GM18873 (cell line): ENCODE measurements around the gene OPCML.

Experiments
- ATAC-seq: cut with Tn5 transposase; IDR thresholded peaks from one replicate; pipeline ENCODE4 v1.9.1; 2021; ENCODE audit warnings: mild to moderate bottlenecking, moderate library complexity, moderate number of reproducible peaks; ENCODE audit not compliant: unreplicated experiment, low FRiP score

The OPCML gene

DNA sequence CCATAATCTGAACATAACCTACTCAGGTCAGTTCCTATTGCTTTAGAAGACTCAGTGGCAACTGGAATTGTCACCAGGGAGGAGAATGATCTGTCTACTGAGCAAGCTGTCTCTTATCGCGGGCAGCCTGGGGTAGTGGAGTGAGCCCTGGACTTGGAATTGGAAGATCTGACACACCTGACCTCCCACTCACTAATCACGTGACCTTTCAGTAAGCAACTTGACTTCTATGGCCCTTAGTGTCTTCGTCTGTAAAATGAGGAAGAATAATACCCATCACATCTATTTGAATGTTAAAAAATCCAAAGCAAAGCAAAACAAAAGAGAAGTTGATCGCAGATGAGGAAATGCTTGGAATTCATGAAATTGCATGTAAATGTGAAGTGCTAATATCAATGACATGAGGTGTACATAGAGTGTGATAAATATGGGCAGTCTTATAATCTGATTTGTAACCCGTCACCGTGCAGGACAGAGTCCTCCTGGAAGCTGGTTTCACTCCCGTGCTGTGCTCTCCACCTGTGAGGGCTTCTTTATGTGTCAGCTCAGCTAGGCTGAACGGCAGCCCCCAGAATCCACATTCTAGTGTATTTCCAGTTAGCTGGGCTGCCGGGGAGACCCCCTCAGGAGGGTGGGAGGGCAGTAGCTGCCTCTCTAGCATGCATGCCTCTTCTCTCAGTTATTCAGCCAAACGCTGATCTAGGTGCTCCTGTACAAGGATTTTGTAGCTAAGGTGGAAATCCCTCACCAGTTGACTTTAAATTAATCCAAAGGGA is 482.9 kb downstream of the OPCML start:
- ATAC-seq: no peak

DNA sequence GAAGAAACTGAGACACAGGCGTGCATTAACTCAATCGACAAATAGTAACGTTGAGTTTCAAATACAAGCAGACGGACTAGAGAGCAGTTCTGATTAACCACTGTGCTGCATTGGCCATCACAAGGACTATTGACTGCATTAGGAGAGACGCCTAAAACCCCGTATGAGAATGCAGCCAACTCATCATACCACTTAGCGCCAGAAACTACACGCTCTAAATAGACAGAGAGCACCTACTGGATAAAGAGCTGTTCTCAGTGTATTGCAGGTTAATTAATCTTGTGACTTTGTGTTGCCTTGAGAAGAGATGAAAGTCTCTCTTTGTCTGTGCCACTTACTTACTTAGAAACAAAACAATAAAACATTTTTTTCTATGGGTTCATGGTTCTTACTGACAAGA is 484.0 kb downstream of the OPCML start:
- ATAC-seq: no peak

DNA sequence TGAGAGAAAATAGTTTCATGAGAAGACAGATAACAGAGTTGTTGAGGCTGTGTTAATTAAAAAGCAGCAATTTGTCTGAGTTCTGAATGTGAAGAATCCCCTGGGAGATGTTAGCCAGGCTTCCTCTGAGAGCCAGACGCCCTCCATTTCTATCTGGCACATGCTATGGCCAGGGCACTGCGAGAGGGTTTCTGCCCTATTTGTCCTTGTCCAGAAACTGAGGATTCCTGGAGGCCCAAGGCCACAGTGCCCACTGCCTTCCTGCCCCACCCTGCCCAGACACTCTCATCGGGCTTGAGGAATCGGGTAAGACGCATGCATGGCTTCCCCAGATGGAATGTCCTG is 484.6 kb downstream of the OPCML start:
- no peak for ATAC-seq

DNA sequence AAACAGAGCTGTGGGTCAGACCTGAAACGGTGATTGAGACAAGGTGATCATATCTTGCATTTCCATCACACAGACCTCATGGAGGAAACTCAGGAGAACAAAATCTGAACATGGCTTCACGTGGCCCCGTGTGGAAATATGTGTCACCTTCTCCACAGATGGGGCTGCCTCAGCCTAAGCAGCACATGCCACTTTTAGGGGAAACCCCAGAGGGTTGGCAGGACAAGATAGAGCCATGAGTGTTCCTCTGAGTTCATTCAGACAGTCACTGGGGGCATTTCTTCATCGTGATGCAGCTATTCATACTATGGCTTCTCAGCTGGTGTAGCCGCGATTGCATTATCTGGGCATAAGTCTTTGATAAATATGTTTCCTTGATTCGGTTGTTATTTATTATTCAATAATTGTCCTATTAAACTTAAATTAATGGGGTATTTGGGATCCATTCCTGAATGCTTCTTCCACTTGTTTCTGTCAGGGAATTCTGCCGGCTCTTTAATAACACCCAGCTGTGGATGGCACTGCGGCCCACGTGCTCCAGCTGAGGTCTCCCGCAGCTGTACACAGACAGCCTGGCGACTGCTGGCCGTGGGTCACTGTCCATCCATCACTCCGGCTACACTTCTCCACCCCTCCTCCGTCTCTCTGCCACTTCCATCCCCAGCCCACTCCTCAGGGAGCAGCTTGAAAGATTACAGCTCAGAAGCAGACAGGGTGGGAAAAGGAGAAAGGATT is 485.1 kb downstream of the OPCML start:
- ATAC-seq: no peak

DNA sequence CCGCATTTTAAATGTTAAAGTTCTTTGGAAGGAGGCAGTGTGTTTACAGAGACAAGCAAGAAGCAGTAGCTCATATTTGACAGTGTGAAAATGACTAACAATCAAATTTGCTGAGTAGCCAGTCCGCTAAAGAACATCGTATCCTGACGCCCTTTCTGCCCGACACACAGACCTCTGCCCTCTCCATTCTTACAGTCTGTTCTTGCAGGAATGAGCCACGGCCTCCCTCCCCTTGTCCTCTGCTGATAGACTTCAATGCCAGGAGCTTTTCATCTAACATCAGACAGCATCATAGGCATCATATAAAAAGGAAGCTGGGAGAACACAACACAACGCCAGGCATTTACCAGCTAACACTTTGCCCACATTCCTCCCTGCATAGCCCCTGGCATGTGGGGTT is 486.0 kb downstream of the OPCML start:
- ATAC-seq: no peak

DNA sequence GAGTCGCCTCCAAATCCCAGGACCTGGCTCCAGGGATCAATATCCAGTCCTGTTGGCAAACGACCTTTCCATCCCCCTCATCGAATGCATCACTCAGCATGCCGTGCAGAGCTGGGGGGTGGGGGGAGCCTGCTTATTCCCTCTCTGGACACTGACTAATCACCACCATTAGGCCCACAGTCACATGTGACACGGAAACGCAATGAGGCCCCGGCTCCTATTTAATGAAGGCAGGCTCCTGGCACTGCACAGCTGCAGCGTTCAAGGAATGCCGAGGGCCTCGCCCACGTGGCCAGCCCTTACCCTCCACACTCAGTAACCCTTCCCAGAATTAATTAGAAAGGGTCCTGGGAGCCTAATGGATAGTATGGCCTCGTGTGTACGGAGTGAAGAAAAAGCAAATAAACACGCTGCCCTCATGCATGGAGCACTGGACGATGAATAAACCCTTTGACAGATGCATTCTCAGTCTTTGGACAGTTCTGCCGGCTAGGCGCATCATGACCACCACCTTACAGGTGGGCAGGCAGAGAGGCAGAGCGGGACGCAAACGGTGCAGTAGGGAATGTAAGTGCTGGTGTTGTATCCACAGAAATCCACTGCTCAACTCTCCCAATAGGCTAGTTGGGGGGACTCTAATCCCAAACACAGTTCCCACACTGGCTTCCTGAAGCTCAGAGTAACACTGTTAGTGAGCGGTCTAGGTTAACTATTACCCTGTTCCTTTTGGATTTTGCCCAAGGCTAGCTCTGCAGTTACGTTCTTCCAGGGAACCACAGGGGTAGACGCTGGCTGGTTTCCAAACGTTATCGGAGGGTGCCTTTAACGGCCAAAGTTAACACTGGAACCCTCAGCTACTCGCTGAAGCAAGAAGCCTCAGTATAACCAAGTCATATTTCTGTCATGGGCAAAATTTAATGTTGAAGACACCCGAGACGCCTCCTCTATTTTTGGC is 490.1 kb downstream of the OPCML start:
- ATAC-seq: no peak

DNA sequence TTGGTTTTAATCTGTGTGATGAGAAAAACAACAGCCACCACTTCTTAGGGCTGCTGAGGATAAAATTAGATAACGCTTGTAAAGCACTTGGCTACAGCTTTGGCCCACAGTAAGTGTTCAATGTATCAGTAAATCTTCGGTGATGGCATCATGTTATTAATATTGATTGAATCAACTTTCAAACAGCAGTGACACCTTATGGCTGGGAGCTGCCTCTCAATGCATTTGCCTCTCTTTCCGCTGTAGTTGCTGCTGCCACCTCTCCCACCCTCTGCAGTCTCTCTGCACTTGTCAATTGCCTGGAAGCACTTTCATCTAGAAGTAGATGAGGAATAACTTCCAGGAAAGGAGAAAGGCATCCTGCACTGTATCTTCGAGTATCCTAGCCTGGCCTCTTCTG is 491.1 kb downstream of the OPCML start:
- ATAC-seq: no peak

DNA sequence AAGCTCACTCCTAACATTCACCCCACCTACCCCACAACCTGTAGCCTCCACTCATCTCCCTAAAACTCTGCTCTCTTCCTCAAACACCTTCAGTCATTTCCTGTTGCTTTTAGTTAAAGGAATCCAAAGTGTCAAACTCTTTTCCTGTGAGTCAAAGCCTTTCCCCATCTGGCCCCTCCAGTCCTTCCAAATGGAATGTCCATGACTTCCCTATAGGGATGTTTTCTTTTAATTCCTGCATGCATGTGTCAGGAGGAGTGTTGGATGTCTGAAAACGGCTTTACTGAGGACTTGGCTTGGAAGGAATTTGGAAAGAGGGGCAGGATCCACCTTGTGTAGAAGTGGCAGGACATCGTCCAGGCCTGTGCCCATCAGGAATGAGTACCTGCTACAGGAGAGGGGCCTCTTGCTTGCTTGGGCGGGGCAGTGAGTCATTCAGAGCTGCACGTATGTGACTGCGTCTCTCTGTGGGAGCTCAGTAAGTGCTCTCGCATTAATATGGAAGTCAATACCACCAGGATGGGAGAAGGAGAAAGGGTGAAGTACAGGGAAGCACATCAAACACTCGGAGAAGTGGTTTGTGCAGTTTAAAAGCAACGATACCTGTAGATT is 491.9 kb downstream of the OPCML start:
- ATAC-seq: no peak

DNA sequence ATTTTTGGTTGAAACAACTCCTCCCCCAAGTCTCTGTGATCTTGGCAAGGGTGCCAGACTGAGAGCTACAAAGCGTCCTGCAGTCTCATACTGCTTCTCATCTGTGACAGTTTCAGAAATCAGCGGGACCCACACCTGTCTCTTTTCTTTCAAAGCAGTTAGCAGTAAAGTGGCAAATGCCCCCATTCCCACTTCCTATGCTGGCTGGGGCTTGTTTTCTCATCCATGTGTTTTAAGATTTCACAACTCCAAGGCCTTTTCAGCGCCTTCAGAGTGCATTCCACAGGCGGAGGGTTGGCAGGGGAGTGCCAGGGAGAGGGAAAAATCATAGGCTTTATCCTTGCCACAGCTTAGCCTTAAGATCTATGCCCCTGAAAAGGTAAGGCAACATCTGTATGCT is 493.5 kb downstream of the OPCML start:
- ATAC-seq: no peak

DNA sequence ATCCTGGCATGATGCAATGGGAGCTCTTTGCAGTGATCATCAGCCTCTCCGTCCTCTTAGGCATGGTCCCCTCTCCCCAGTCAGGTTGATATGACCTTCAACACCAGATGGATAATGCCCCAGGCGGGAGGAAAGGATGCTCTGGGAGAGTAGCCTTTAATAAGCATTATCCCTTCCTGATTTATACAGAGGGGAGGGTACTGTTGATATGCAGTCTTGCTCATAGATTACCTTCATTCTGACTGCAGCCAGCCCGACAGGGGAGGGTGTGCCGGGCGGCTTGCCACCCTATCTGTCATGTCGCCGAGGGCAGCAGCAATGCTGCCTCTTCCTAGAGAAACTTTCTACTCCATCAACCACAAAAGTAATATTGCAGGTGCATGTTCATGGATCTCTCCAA is 497.4 kb downstream of the OPCML start:
- no peak for ATAC-seq

DNA sequence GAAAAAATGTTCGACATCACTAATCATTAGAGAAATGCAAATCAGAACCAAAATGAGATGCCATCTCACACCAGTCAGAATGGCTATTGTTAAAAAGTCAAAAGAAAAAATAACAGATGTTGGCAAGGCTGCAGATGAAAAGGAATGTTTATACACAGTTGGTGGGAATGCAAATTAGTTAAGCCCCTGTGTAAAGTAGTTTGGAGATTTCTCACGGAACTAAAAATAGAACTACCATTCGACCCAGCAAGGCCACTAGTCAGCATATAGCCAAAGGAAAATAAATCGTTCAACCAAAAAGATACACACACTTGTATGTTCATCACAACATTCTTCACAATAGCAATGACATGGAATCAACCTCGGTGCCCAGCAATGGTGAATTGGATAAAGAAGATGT is 503.2 kb downstream of the OPCML start:
- no peak for ATAC-seq

DNA sequence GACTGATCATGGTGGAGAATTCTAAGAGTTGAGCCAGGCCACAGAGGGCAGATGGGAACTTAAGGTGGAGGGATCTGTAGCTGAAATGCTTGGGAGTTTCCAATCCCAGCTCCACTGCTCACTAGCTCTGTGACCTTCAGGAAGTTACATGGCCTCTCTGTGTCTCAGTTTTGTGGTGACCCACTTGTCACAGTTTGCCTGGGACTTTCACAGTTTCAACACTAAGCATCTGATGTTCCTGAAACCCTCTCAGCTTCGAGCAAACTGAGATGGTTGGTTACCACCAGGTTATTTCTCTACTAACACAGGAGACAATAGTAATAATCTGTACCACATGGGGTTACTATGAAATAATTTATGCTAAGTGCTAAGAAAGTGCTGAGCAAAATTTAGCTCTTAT is 505.3 kb downstream of the OPCML start:
- ATAC-seq: no peak

DNA sequence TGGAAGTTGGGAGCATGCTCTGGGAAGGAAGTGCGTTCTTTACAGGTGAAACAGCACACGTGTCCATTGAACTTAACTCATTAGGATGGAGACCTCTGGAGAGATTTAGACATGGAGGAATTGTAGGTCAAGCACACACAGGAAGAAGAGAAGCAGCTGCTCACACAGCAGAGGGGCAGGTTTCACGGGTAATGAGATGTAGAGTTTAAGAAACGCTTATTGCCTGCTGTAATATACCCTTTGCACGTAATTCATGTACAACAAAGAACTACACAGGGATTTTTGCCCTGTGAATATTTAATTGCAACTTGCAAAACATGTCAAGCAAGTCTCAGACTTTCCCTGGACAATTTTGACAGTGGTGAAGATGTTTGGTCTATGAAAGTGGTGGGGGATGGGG is 508.0 kb downstream of the OPCML start:
- no peak for ATAC-seq

DNA sequence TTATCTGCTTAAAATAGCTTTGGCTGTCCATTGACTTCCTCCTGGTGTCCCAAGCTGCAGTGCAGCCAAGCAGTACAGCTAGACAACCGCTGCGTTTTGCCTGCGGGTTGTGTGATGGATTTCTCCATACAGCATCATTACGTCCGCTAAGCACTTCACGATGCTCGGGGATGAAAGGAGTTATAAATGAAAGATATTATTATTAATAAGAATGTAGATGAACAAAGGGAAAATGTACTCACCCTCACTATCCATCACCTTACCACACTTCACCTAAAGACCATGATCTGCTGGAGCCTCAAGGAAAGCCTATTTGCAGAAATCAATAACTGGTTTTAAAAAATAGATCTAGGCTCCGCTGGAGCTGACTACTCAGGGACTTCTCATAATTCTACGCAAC is 509.1 kb downstream of the OPCML start:
- no peak for ATAC-seq

DNA sequence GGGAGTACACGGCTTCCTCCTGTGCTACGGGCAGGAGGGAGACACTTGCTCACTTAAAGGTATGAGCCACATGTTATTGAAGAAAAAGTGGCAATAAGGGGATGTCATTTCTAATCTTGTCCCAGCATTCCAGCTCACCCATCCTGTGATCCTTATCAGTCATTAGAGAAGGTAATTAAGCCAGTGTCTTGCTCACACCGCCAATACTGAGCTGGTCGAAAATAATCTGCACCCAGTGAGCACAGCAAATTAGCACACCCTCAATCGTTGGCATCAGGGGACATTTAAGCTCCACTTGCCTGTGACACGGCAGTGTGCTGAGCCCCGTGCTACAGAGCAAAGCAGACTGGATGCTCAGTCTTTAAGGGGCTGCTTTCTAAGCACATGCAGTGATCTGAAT is 510.7 kb downstream of the OPCML start:
- ATAC-seq: no peak

DNA sequence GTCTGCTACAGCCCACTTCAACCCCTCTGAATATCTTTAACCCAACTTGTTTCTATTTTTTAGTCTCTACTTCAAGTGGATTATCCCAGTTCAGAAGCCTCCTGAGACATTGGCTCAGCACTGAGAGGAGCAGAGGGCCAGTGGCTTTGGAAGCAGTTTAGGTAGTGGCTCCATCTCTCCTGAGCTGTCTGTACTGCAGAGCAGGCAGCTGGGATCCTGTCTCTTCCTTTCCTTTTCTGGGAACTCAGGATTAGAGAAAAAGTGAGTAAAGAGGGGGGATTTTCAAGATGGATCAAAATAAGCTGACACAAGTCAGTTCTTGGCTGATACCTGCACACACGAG is 512.0 kb downstream of the OPCML start:
- no peak for ATAC-seq

DNA sequence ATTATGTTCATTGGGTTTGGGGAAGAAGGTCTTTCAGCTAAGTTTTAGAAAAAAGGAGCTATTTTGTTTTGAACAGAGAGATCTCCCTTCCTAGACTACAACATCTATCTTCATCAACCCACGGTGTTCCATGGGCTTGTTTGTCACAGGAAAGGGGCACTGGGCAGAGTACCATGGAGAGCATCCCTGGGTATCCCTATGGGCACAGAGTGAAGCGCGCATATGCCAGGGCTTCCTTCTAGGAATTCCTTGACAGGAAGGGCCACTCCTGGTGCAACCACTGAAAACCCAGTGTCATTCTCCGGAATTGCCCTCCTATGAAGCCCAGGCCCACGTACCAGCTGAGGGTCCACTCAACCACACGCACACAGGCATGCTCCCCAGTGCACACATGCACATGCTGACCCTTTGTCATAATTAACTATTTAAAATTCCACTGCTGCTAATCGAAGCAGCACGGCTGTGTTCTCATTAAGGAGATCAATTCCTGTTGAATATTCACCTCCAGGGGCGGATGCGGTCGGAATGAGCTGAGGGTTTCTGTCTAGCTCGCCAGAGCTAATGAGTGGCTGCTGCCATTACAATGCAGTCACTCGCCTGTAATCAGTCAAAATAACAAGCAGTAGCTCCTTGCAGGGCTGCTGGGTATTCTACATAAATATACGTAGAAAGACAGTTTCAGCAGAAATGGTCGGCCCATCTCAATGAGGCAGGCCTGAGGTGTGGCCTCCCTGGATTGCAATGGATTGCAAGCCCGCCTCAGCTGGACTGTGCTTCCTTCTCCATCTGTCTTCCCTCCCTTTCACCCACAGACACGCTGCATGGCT is 512.5 kb downstream of the OPCML start:
- ATAC-seq: no peak

DNA sequence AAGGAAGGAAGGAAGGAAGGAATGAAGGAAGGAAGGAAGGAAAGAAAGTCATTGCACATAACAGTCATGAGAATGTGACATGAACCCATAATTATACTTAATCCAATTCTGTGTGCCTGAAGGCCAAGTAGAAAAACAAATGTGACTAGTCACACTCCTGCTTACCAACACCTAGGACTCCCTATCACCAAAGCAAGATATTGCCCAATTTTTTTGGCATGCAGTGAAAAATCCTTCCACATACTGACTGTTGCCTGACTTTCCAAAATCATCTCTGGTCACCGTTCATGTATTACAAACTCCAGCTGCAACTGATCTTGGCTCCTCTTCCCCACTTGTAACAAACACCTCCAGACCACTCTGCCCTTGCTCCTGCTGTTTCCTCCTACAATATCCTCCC is 516.8 kb downstream of the OPCML start:
- ATAC-seq: no peak

DNA sequence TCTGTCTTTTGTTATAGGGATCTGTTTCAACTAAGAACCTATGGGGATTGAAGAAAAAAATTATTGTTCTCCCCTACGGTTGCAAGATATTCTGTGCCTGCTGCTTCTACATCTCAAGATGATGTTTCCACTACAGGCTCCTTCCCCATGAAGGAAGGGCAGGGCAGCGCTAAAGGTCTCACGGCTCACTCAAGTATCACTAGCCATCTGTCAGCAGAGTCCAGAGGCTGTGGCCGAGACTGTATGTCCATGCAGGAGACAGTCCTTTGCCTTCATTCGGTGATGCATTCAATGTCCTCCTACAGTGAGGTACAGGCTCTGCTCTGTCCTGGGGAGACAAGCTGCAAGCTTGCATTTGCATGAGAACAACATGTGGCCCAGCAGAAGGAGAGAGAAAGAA is 518.0 kb downstream of the OPCML start:
- ATAC-seq: no peak

DNA sequence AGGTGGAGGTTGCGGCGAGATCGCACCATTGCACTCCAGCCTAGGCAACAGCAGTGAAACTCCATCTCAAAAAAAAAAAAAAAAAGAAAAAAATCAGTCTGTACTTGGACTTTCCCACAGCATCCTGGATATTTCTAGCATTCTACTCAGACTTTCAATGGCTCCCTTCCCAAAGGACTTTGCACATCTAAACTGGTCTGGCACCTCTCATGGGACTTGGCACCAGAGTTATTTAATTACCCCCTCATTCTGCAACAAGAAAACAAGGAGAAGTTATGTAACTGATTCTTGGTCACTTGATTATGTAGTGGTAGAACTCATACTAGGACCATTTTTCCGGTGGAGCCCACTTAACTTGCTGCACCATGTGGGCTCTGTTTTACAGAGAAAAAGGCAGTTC is 519.5 kb downstream of the OPCML start:
- ATAC-seq: no peak
